ES-I3 (cell line): ENCODE measurements around the gene ZNF331.

Experiments
- H3K36me3 ChIP-seq: 2 replicates; pipeline ENCODE4 v1.6.1; 2013; ENCODE audit warnings: mild to moderate bottlenecking, low read length, control low read depth, moderate library complexity; ENCODE audit not compliant: insufficient read depth
- H3K4me1 ChIP-seq: 2 replicates; pipeline ENCODE4 v1.6.1; 2013; ENCODE audit warnings: mild to moderate bottlenecking, control low read depth, low read length; ENCODE audit not compliant: insufficient read depth
- H3K9ac ChIP-seq: 2 replicates; pipeline ENCODE4 v1.6.1; 2013; ENCODE audit warnings: low read depth, mild to moderate bottlenecking, low read length, moderate library complexity
- H3K9me3 ChIP-seq: 2 replicates; pipeline ENCODE4 v1.6.1; 2013; ENCODE audit warnings: mild to moderate bottlenecking, low read length, moderate library complexity; ENCODE audit not compliant: control insufficient read depth, insufficient read depth

ZNF331 gene

GRCh38 chr19:53608381-53608780 lies 70.4 kb downstream of the ZNF331 start:
- no peaks in the 10 kb centered on the region for H3K36me3 ChIP-seq
- no peaks in the 10 kb centered on the region for H3K9me3 ChIP-seq
- H3K9ac ChIP-seq, result no peak overlapping the region
- peaks cover 5% of the 10 kb centered on the region; the same call in 1 of the 2 replicates for H3K4me1 ChIP-seq

DNA sequence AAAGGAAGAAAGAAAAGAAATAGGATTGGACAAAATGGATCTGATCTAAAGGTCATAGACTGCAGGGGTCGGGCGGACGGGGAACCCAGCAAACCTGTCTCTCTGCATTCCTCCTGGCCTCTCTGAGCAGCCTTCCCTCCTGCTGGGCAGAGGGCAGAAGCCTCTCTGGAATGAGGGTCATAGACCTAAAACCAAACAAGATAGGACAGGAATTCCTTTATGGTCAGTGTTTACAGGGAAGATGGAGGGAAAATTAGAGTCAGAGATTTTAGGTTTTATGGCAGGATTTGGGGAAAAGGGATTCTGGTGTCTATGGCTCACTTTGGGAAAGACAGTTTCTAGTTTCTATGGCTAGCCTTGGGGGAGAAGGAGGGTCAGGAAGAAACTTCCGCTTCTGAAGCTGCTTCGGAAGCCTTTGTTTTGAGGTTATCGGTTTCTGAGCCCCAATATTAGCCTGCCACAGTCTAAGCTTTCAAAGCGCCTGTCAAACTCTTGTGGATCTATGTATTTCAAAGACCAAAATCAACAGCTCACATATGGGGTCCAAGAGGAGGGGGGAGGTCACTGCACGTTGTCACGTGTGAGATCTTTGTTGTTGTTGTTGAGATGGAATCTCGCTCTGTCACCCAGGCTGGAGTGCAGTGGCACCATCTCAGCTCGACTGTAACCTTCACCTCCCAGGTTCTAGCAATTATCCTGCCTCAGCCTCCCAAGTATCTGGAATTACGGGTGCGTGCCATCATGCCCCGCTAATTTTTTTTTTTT lies 75.0 kb downstream of the ZNF331 start:
- no peak overlapping the region for H3K9ac ChIP-seq
- no peaks in the 10 kb centered on the region for H3K9me3 ChIP-seq
- no peaks in the 10 kb centered on the region for H3K36me3 ChIP-seq
- H3K4me1 ChIP-seq, result peaks cover 5% of the 10 kb centered on the region; the same call in 1 of the 2 replicates

DNA sequence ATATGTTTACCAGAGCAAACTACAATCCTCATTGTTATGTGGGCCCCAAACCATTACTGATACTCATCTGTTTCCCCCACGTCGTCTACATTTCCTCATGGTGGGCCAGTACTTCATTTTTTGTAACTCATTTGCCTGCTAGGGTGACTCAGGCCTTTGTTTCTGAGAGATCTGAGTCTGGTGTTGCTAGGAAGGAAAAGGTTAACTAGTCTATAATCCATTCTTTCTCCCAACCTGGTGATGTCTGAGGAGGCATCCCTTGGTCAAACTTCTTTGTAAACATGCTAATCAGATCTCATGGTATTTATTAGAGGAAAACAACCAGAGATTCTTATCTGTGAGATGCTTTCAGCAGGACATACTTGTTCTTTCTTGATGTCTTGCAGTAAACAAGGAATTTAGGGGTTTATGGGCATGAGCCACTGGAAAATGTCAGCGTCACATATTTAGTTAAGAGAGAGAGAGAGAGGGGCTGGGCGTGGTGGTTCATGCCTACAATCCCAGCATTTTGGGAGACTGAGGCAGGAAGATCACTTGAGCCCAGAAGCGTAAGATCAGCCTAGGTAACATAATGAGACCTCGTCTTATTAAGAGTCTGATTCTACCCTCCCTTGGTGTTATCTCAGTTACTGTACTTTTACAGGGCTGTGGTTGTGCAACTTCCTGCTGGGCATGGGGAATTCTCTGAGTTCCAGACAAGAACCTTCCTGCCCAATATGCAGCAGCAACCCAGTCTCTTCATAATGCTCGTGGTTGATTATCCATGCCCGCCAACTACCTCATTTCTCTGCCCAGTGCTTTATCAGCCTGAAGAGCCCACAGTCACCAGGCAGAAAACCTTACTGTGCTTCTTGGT lies 84.2 kb downstream of the ZNF331 start:
- Histone ChIP-seq H3K36me3 (no peaks in the 10 kb centered on the region), H3K9ac (no peak overlapping the region), H3K9me3 (no peaks in the 10 kb centered on the region), H3K4me1 (peaks cover 10% of the 10 kb centered on the region; the same call in 1 of the 2 replicates)

- Histone ChIP-seq H3K4me1 (peaks cover 10% of the 10 kb centered on the region; the same call in 1 of the 2 replicates), H3K9ac (no peak overlapping the region)
Observed at GRCh38 chr19:53624771-53625545, 87.0 kb downstream of the ZNF331 start.

GRCh38 chr19:53626486-53626885 lies 88.5 kb downstream of the ZNF331 start:
- no peaks in the 10 kb centered on the region for H3K9me3 ChIP-seq
- H3K36me3 ChIP-seq, result no peaks in the 10 kb centered on the region
- no peak overlapping the region for H3K9ac ChIP-seq
- H3K4me1 ChIP-seq, result peaks cover 10% of the 10 kb centered on the region; the same call in 1 of the 2 replicates

More at GRCh38 chr19:53624771-53625545, 87.0 kb downstream of the ZNF331 start:
- Histone ChIP-seq H3K36me3 (no peaks in the 10 kb centered on the region), H3K9me3 (no peaks in the 10 kb centered on the region)

DNA sequence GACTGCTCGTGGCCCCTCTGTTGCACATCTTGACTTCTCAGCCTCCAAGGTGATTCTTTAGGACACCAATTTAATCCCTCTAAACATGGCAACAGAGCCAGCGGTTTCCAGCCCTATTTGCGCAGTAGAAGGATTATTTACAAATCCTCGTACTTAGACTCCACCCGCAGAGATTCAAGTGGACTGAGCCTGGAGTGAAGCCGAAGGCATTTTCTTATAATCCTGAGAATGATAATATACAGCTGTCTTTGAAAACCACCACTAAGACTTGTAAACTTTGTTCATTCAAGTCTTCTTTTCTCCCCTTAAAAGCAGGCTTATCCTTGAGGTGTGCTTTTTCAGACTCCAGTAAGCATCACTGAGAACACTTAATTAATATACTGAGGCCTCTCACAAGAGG lies 89.0 kb downstream of the ZNF331 start:
- H3K9me3 ChIP-seq, result no peaks in the 10 kb centered on the region
- peaks cover 7% of the 10 kb centered on the region; the same call in 1 of the 2 replicates for H3K4me1 ChIP-seq
- no peak overlapping the region for H3K9ac ChIP-seq
- H3K36me3 ChIP-seq, result no peaks in the 10 kb centered on the region
